ENCODE measurements around the gene PRRT4.

Gene PRRT4

DNA sequence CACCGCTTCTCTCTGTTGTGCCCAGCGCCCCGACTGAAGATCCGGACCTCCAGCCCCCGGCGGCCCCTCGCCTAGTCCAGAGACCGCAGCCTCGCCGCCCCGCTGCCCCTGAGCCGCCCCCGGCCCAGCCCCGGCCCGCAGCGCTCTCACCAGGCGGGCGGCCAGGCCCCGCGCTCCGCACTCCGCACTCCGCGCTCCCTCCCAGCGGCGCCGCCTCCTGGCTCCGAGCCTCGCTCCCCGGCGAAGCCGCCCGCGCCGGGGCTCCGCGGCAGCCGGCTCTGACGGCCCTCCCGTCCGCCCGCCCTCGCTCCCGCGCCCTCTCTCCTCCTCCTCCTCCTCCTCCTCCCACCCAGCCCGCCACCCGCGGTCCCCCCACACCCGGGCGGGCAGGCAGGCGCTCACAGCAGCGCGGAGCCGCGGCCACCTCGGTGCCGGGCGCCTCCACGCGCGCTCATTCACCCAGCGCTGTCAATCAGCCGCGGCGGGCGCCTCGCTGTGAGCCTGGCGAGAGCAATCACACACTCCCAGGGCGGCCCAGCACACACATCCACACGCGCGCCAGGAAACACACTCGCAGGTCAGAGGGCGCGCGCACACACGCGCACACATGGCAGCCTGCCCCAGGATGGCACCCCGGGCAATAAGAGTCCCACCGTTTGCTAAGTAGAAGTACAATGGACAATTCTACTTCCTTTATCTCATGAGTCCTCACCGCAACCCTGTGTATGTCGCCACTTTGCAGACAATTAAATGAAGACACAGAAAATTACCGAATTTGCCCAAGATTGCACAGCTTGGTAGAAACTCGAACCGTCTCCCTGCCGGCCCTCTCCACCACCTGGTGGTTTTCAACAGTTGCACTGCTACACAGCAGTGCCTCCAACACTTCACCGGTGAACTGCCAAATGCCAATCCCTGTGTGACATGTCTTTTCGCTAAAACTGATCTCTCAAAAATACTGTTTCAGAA is at the start of gene PRRT4:
Gene PRRT4, minus strand, starts transcription at position 280 of the 969 bp plus-strand sequence.
- Mint-ChIP-seq H3K27ac (peak within 1 kb of the TSS; percentile 51), H3K9me3 (ENCODE audit: low read depth) (no peaks in the 10 kb centered on the region)

DNA sequence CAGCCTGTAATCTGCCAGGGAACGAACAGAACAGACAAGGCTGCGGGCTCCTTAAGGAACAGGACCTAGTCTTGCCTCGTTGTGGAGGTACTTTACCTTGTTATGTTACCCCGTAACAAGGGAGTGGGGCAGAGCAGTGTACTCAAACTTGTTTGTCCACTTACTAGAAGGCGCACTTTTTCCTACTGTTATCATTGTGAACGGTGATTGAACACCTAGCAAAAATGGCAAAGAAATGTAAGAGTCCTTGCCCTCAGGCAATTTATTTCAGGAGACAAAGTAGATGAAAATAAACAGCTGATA is 48.9 kb upstream of the PRRT4 start:
- peak overlapping the region; percentile 89 for H3K4me3 Mint-ChIP-seq
- no peaks in the 10 kb centered on the region for H3K9me3 Mint-ChIP-seq (ENCODE audit: low read depth)
- H3K27ac Mint-ChIP-seq, result no peak overlapping the region
- H3K27me3 Mint-ChIP-seq, result no peaks in the 10 kb centered on the region
- H3K36me3 Mint-ChIP-seq, result no peaks in the 10 kb centered on the region
- peaks cover 25% of the 10 kb centered on the region for H3K4me1 Mint-ChIP-seq (ENCODE audit: low read depth)

More for the DNA sequence above, at the start of gene PRRT4:
- peak within 1 kb of the TSS; percentile 84 for H3K4me3 Mint-ChIP-seq
- H3K27me3 Mint-ChIP-seq, result peaks cover 21% of the 10 kb centered on the region
- no peaks in the 10 kb centered on the region for H3K36me3 Mint-ChIP-seq
- H3K4me1 Mint-ChIP-seq (ENCODE audit: low read depth), result peaks cover 20% of the 10 kb centered on the region

DNA sequence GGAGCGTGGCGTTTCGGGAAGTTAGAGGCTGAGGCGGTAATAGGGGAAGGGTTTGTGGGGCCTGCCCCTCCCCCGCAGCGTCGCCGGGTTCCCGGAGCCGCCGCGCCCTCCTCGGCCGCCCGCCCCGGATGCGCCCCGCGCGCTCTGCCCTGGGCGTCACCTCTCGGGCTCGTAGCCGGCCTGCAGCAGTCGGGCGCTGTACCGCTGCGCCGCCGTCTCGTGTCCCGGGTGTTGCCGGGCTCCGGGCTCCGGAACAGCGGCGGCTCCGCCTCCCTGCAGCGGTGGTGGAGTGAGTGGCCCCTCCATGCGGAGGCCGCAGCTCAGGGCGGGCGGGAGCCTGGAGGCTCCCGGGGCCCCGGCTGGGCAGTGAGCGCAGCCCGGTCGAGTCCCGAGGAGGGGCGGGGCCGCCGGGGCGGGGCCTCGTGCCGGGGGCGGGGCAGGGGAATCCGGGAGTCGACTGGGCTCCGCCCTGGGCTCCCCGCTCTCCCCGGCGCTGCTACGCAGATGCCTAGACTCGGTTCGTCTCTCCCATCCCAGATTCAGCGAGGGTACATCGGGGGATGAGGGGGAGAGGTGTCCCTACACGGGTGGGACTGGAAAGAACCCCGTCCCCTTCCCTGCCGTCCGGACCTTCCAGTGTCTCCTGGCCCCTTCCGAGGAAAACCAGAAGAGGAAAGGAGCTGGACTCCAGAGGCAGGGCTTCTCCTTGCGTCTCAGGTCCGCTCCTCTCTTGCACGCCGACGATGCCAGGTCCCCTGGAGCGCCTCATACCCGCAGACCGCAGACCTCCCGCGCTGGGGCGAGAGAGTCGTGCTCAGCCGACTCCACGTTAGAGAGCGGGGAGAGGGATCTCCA is 48.3 kb upstream of the PRRT4 start, which contains the start of gene IMPDH1:
Gene IMPDH1, minus strand, starts transcription at position 387 of the 855 bp plus-strand sequence. Its CDS starts 81 bp downstream, at position 306.
- Mint-ChIP-seq H3K4me1 (ENCODE audit: low read depth) (peaks cover 28% of the 10 kb centered on the region), H3K4me3 (peak within 1 kb of the TSS; percentile 89), H3K27ac (peak within 1 kb of the TSS; percentile 50), H3K27me3 (no peaks in the 10 kb centered on the region), H3K36me3 (no peaks in the 10 kb centered on the region), H3K9me3 (ENCODE audit: low read depth) (no peaks in the 10 kb centered on the region)

DNA sequence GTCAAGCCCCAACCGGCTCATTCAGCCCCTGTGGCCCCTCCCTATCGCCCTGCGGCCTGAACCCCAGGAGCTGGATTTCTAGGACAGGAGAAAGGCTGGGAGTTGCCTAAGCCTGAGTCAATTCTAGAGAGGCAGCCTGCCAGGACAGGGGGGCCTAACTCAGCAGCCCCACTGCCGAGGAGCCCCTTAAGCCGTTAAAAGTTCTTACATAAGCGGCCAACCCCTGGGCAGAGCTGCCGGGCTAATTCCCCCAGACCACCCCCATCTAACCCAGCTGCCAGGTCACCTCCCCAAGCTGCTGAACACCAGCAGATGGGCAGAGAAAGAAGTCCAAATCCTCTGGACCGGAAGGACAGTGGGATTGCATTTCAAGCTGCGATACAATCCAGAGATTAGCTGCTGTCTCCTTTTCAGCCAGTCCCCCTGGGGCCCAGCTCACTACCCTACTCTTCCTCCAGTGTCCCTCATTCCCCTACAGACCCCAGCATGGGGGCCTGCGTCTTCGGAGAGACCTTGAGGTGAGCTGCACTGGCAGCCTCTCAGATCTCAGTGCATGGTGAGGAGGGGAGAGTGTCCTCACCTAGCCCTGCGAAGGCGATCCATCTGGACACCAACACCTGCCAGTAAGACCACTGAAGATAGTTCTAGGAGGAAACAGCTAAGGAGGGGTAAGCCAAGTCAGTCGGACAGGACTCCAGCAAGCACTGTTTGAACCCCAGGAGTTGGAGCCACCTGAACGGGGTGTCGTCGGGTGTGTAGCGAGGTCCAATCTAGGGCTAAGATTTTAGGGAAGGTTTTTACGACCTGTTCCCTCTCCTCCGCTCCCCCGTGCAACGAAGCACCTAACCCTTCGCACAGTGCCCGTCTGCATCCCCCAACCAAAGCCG is 47.5 kb upstream of the PRRT4 start:
- Mint-ChIP-seq H3K27me3 (no peaks in the 10 kb centered on the region), H3K4me1 (ENCODE audit: low read depth) (peaks cover 35% of the 10 kb centered on the region), H3K9me3 (ENCODE audit: low read depth) (no peaks in the 10 kb centered on the region), H3K4me3 (peak overlapping the region; percentile 84), H3K27ac (peak overlapping the region; percentile 50), H3K36me3 (no peaks in the 10 kb centered on the region)

DNA sequence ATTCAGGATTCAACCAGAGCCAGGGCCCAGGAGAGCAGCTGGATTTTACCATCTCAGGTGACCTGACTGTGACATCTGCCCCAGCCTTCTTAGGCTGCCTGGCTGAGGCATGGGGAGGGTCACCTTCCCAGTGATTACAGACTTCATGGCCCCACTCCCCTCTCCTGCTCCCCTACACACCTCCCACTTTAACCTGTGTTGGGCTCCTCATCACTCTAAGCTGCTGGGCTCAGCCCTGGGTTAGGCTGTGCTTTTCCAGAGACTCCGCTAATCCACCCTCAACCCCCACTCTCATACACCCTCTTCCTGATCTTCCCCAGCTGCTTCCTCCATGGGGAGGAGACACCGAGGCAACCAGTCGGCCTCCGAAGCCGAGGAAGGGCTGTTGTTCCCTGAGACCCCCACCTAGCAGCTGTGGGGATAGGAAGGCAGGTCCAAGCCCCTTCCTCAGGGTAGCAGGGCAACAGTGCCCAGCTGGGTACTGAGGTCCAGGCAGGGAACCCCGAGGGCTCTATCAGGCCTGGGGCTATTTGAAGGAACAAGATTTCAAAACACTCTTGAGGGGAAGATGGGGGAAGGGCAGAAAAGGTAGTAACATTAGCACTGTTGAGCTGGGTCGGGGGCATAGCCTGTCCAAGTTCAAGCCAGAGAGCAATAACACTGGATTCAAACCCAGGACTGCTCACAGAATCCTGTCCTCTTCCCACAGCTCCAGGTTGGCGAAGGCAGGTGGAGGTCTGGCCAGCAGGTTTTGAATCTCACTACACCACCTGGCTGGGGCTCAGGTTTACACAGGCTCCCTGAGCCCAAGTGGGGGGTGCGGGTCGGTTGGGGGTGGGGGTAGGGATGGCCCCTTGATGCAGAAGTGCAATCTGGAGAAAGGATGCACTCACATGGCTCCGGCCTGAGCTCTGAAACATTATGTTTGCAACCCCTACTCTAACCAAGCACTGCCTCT is 46.5 kb upstream of the PRRT4 start:
- Mint-ChIP-seq H3K27ac (no peak overlapping the region), H3K4me3 (peak overlapping the region; percentile 84), H3K27me3 (no peaks in the 10 kb centered on the region), H3K4me1 (ENCODE audit: low read depth) (peaks cover 41% of the 10 kb centered on the region), H3K9me3 (ENCODE audit: low read depth) (no peaks in the 10 kb centered on the region), H3K36me3 (no peaks in the 10 kb centered on the region)

DNA sequence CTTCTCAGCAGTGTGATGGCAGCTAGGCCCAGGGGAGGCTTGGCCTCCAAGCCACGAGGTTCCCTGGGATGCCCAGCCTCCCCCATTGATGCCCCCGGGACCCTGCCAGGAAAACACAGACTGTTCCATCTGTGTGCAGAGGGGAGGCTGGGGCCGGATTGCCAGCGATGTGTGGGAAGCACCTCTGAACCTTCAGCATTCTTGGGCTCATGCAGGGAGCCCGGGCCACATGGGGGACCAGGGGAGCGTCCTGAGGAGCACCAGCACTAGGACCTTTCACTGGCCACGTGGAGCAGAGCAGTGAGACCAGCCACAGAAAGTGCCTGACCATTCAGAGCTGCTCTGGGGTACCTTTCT is 45.7 kb upstream of the PRRT4 start:
- H3K36me3 Mint-ChIP-seq, result no peaks in the 10 kb centered on the region
- H3K4me1 Mint-ChIP-seq (ENCODE audit: low read depth), result peaks cover 46% of the 10 kb centered on the region
- H3K27ac Mint-ChIP-seq, result no peak overlapping the region
- no peaks in the 10 kb centered on the region for H3K9me3 Mint-ChIP-seq (ENCODE audit: low read depth)
- H3K4me3 Mint-ChIP-seq, result no peak overlapping the region
- H3K27me3 Mint-ChIP-seq, result no peaks in the 10 kb centered on the region

DNA sequence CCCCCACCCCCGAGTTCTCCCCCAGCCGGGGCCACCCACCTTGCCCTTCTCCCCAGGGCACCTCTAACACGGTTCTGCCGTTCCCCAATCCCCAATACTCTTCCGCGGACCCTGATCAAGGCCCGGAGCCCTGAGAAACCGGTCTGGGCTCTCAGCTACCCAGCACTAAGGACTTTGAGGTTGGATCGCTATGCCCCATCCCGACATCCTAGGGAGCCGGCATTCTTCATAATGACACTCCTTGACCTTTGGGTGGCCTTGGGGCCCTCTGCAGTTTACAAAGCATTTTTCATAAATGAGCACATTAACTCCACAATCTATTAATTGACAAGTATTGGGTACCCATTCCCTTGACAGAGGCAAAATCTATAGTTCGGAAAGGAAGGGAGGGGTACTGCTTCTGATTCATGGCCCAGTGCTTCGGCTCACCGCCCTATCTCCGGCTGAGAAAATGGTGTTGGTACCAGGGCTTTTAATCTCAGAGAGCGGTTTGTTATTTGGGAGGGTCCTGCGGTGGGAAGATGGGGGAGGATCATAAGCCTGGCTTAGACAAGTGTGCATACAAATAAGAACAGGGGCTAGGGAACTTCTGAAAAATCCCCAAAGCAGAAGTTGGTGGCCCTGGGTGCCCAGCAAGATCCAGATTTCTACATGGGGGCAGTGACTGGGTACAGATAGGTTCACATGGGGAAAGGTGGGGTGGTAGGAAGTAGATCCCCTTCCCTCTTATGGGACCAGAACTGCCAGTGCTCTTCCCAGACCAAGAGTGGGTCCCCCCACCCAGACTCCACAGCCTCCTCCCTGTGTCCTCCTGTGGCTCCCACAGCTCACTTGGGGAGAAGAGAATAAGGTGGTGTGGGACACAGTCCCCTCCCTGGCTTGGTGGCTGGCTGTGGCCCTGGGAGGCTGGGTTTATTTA is 45.1 kb upstream of the PRRT4 start:
- peak overlapping the region; percentile 64 for H3K27ac Mint-ChIP-seq
- H3K4me1 Mint-ChIP-seq (ENCODE audit: low read depth), result peaks cover 46% of the 10 kb centered on the region
- H3K27me3 Mint-ChIP-seq, result no peaks in the 10 kb centered on the region
- peak overlapping the region; percentile 78 for H3K4me3 Mint-ChIP-seq
- H3K36me3 Mint-ChIP-seq, result no peaks in the 10 kb centered on the region
- no peaks in the 10 kb centered on the region for H3K9me3 Mint-ChIP-seq (ENCODE audit: low read depth)

DNA sequence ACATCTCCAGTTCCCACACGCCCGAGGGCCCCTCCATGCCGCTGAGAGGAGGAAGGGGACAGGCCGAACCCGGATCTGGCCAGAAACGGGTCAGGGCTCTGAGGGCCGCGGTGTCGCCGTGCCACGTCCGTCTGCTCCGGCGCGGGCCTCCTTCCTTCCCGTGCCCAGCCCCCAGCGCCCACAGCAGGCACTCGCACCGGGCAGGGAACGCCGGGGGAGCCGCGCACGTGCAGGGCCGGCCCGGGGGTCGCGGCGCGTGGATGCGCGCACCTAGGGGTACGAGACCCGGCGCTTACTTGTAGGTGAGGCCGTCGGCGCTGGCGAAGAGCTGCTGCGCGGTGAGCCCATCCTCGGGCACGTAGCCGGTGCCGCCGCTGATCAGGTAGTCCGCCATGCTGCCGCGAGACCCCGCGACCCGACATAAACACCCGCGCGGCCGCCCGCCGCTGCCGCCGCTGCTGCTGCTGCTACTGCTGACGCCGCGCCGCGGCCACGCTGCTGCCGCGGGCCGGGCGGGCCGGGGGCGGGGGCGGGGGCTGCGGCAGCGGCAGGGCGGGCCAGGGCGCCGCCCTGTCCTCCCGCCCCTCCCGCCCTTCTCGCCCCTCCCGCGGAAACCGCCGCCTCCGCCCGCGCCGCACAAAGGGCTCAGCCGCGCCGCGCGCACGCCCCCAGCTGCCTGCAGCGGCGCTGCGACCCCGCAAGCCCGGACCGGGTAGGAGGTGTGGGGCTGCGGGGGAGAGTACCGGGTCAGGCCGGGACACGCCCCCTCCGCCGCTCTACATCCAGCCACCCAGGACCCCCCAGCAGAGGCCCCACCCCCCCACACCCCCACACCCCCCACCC is 44.2 kb upstream of the PRRT4 start:
- H3K4me1 Mint-ChIP-seq (ENCODE audit: low read depth), result peaks cover 46% of the 10 kb centered on the region
- H3K27me3 Mint-ChIP-seq, result no peaks in the 10 kb centered on the region
- no peak overlapping the region for H3K27ac Mint-ChIP-seq
- no peaks in the 10 kb centered on the region for H3K9me3 Mint-ChIP-seq (ENCODE audit: low read depth)
- H3K4me3 Mint-ChIP-seq, result peak overlapping the region; percentile 90
- no peaks in the 10 kb centered on the region for H3K36me3 Mint-ChIP-seq

DNA sequence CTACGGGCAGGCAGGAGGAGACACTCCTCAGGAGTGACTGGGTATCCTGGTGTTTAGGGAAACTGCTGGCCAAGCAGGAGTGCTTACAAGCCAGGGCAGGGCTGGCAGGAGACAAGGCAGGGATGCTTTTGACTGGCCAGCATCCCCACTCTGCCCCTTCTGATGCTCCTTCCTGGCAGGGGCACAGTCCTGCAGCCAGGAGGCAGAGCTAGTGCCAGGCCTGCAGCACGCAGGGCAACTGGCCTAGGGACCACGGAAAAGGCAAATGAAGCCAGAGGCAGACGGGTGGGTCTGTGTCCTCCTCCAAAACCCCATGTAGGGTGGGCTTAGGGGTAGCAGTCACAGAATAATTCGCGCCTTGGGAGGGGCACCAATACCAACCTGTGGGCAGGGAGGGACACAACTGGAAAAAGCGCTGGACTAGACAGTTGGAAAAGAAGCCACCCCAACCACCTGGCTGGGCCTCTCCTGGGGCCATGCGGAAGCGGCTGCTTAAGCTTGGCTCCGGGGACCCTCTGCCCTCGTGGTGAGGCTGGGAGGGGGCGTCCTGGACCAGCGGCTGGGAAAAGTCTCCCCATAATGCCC is 43.5 kb upstream of the PRRT4 start:
- peak overlapping the region; percentile 90 for H3K4me3 Mint-ChIP-seq
- no peaks in the 10 kb centered on the region for H3K27me3 Mint-ChIP-seq
- peaks cover 42% of the 10 kb centered on the region for H3K4me1 Mint-ChIP-seq (ENCODE audit: low read depth)
- H3K36me3 Mint-ChIP-seq, result no peaks in the 10 kb centered on the region
- no peaks in the 10 kb centered on the region for H3K9me3 Mint-ChIP-seq (ENCODE audit: low read depth)
- H3K27ac Mint-ChIP-seq, result peak overlapping the region; percentile 87

DNA sequence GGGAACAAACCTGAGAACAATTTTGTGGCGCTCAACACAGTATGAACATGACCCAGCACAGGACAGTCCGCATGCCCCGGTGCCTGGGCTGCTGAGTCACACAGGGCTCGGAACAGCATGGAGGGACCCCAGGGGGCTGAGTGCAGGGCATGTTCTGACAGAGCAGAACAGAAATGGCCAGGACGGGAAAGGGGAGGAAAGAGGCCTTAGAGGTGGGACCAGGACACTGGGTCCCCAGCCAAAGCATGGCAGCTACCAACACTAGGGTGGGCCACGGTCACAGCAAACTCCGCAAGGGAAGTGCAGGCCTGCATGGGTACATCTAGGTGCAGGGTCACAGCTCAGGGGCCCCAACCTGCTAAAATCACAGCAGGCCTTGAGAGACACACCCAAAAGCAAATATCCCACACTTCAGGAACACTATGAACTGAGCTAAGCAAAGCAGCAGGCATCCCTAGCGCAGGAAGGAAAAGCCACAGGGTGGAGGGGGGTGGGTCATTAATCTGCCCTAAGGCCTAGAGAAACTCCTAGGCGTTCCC is 42.7 kb upstream of the PRRT4 start:
- Mint-ChIP-seq H3K4me1 (ENCODE audit: low read depth) (peaks cover 40% of the 10 kb centered on the region), H3K27ac (peak overlapping the region; percentile 73), H3K27me3 (no peaks in the 10 kb centered on the region), H3K9me3 (ENCODE audit: low read depth) (no peaks in the 10 kb centered on the region), H3K36me3 (no peaks in the 10 kb centered on the region), H3K4me3 (peak overlapping the region; percentile 90)

DNA sequence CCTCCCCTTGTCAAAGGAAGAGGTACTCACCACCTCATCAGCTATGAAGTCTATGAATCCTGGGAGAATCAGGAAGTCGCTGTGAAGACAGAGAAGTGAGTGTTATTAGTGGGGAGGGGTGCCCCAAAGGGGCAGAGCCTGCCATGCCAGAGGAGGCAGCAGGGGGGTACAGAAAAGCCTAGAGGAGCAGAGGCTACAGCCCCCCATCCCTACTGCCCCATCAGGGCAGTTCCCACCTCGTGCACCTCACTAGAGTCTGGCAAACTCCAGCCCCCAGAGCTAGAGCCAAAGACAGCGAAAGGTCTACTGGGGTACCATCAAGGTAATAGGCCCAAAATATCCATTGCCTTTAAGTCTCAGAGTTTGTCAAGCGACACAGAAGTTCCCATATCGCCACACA is 42.2 kb upstream of the PRRT4 start:
- no peaks in the 10 kb centered on the region for H3K9me3 Mint-ChIP-seq (ENCODE audit: low read depth)
- H3K27ac Mint-ChIP-seq, result no peak overlapping the region
- no peaks in the 10 kb centered on the region for H3K27me3 Mint-ChIP-seq
- H3K36me3 Mint-ChIP-seq, result no peaks in the 10 kb centered on the region
- peaks cover 34% of the 10 kb centered on the region for H3K4me1 Mint-ChIP-seq (ENCODE audit: low read depth)
- H3K4me3 Mint-ChIP-seq, result peak overlapping the region; percentile 90

DNA sequence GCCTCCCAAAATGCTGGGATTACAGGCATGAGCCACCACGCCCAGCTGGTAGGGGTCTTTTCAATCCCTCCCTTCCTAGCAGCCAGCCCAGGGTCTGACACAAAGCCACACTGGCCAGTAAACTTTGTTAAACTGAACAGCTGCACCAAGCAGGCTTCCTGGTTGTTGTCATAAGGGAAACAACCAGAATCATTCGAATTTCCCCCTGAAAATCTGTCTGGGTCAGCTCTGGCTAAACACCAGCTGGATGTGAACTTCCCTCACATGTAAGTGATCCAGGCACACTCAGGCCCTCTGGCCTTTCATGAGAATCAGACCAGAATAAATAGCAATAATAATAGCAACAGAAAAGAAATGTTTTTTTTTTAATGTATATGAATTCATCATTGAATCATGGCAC is 40.9 kb upstream of the PRRT4 start:
- H3K9me3 Mint-ChIP-seq (ENCODE audit: low read depth), result no peaks in the 10 kb centered on the region
- H3K4me3 Mint-ChIP-seq, result no peak overlapping the region
- no peaks in the 10 kb centered on the region for H3K27me3 Mint-ChIP-seq
- H3K4me1 Mint-ChIP-seq (ENCODE audit: low read depth), result peaks cover 28% of the 10 kb centered on the region
- peaks cover 2% of the 10 kb centered on the region for H3K36me3 Mint-ChIP-seq
- H3K27ac Mint-ChIP-seq, result no peak overlapping the region
